ENCODE results near the gene CYP39A1.

GRCh38 chr6:46652603-46653438 is at the start of gene CYP39A1, which contains the start of gene SLC25A27:
- no peak for TF ChIP-seq POLR2AphosphoS5 (IDR thresholded peaks at IDR 0.05; ENCODE audit: borderline replicate concordance, low read depth, low read length)
- no peak for TF ChIP-seq EZH2 (IDR thresholded peaks at IDR 0.05)
